Rectal smooth muscle tissue (tissue), 1 donor: ENCODE measurements around the gene CREB5.

ENCODE experiments used
- H3K27ac ChIP-seq: one replicate; pipeline ENCODE4 v1.7.0; 2013; ENCODE audit warnings: low read depth, low read length, inconsistent platforms
- H3K27me3 ChIP-seq: one replicate; pipeline ENCODE4 v1.7.0; 2013; ENCODE audit warnings: low read length; ENCODE audit not compliant: control insufficient read depth, insufficient read depth
- H3K36me3 ChIP-seq: one replicate; pipeline ENCODE4 v1.7.0; 2013; ENCODE audit warnings: low read length; ENCODE audit not compliant: control insufficient read depth, insufficient read depth
- H3K4me1 ChIP-seq: one replicate; pipeline ENCODE4 v1.7.0; 2013; ENCODE audit warnings: low read length; ENCODE audit not compliant: control insufficient read depth, insufficient read depth
- H3K4me3 ChIP-seq: one replicate; pipeline ENCODE4 v1.7.0; 2013; ENCODE audit warnings: low read length
- H3K9ac ChIP-seq: one replicate; pipeline ENCODE4 v1.7.0; 2013; ENCODE audit warnings: low read length

Gene CREB5

GRCh38 chr7:28510026-28510369 is 97.7 kb downstream of the CREB5 start:
- H3K27ac ChIP-seq = peak overlapping the region; percentile 39
- no peaks in the 10 kb centered on the region for H3K36me3 ChIP-seq
- H3K4me1 ChIP-seq = no peaks in the 10 kb centered on the region
- H3K4me3 ChIP-seq = no peak overlapping the region
- H3K27me3 ChIP-seq = no peaks in the 10 kb centered on the region
- no peak overlapping the region for H3K9ac ChIP-seq

GRCh38 chr7:28512668-28513440 is 100.5 kb downstream of the CREB5 start:
- H3K4me1 ChIP-seq = no peaks in the 10 kb centered on the region
- no peak overlapping the region for H3K27ac ChIP-seq
- H3K27me3 ChIP-seq = no peaks in the 10 kb centered on the region
- no peak overlapping the region for H3K4me3 ChIP-seq
- no peaks in the 10 kb centered on the region for H3K36me3 ChIP-seq
- no peak overlapping the region for H3K9ac ChIP-seq

GRCh38 chr7:28516390-28517172 is 104.3 kb downstream of the CREB5 start:
- Histone ChIP-seq H3K4me1 (no peaks in the 10 kb centered on the region), H3K9ac (no peak overlapping the region), H3K27me3 (no peaks in the 10 kb centered on the region), H3K36me3 (no peaks in the 10 kb centered on the region), H3K4me3 (no peak overlapping the region), H3K27ac (no peak overlapping the region)

GRCh38 chr7:28517206-28517605 is 104.9 kb downstream of the CREB5 start:
- H3K4me3 ChIP-seq = no peak overlapping the region
- H3K4me1 ChIP-seq = no peaks in the 10 kb centered on the region
- H3K9ac ChIP-seq = no peak overlapping the region
- H3K27ac ChIP-seq = no peak overlapping the region
- H3K27me3 ChIP-seq = no peaks in the 10 kb centered on the region
- H3K36me3 ChIP-seq = no peaks in the 10 kb centered on the region

- H3K27me3 ChIP-seq = no peaks in the 10 kb centered on the region
- no peak overlapping the region for H3K4me3 ChIP-seq
- no peak overlapping the region for H3K27ac ChIP-seq
- no peak overlapping the region for H3K9ac ChIP-seq
- H3K36me3 ChIP-seq = no peaks in the 10 kb centered on the region
- H3K4me1 ChIP-seq = no peaks in the 10 kb centered on the region
Measured at GRCh38 chr7:28517606-28518005, 105.3 kb downstream of the CREB5 start.

GRCh38 chr7:28520074-28521015 is 108.0 kb downstream of the CREB5 start:
- H3K4me1 ChIP-seq = no peaks in the 10 kb centered on the region
- H3K4me3 ChIP-seq = no peak overlapping the region
- H3K36me3 ChIP-seq = no peaks in the 10 kb centered on the region
- no peak overlapping the region for H3K9ac ChIP-seq
- no peak overlapping the region for H3K27ac ChIP-seq
- no peaks in the 10 kb centered on the region for H3K27me3 ChIP-seq

GRCh38 chr7:28524978-28525377 is 112.7 kb downstream of the CREB5 start:
- Histone ChIP-seq H3K4me1 (no peaks in the 10 kb centered on the region), H3K27me3 (no peaks in the 10 kb centered on the region), H3K9ac (no peak overlapping the region), H3K36me3 (no peaks in the 10 kb centered on the region), H3K27ac (no peak overlapping the region), H3K4me3 (no peak overlapping the region)

- Histone ChIP-seq H3K36me3 (no peaks in the 10 kb centered on the region), H3K4me3 (no peak overlapping the region), H3K27me3 (no peaks in the 10 kb centered on the region), H3K4me1 (no peaks in the 10 kb centered on the region), H3K27ac (no peak overlapping the region), H3K9ac (no peak overlapping the region)
Measured at GRCh38 chr7:28528899-28529298, 116.6 kb downstream of the CREB5 start.

GRCh38 chr7:28529755-28530154 is 117.4 kb downstream of the CREB5 start:
- H3K36me3 ChIP-seq = no peaks in the 10 kb centered on the region
- H3K9ac ChIP-seq = no peak overlapping the region
- no peaks in the 10 kb centered on the region for H3K4me1 ChIP-seq
- H3K27me3 ChIP-seq = no peaks in the 10 kb centered on the region
- no peak overlapping the region for H3K27ac ChIP-seq
- H3K4me3 ChIP-seq = no peak overlapping the region

GRCh38 chr7:28530175-28530802 is 118.0 kb downstream of the CREB5 start:
- H3K27ac ChIP-seq = no peak overlapping the region
- no peaks in the 10 kb centered on the region for H3K4me1 ChIP-seq
- no peak overlapping the region for H3K4me3 ChIP-seq
- H3K27me3 ChIP-seq = no peaks in the 10 kb centered on the region
- no peaks in the 10 kb centered on the region for H3K36me3 ChIP-seq
- H3K9ac ChIP-seq = no peak overlapping the region

GRCh38 chr7:28530803-28531175 is 118.5 kb downstream of the CREB5 start:
- H3K27ac ChIP-seq = no peak overlapping the region
- no peak overlapping the region for H3K9ac ChIP-seq
- no peak overlapping the region for H3K4me3 ChIP-seq
- no peaks in the 10 kb centered on the region for H3K27me3 ChIP-seq
- H3K36me3 ChIP-seq = no peaks in the 10 kb centered on the region
- H3K4me1 ChIP-seq = no peaks in the 10 kb centered on the region

GRCh38 chr7:28531291-28531690 is 119.0 kb downstream of the CREB5 start:
- Histone ChIP-seq H3K27ac (no peak overlapping the region), H3K27me3 (no peaks in the 10 kb centered on the region), H3K4me3 (no peak overlapping the region), H3K4me1 (no peaks in the 10 kb centered on the region), H3K36me3 (no peaks in the 10 kb centered on the region), H3K9ac (no peak overlapping the region)
